GM13976 (cell line): ENCODE data around the gene LARP4B.

Experiments
- DNase-seq: peaks from one replicate; pipeline ENCODE4 v3.0.0; 2012; ENCODE audit warnings: low spot score
- in situ Hi-C: fragments of 300-500 bp; cut with MboI; formaldehyde crosslinking; loops from one replicate; pipeline ENCODE4 v1.12.0; 2022; ENCODE audit warnings: low sequenced_read_pairs, mixed read lengths, inconsistent platforms; ENCODE audit not compliant: unreplicated experiment
- TF ChIP-seq, protein P1 (sequence below): IDR thresholded peaks from 2 replicates; pipeline ENCODE4 v1.5.1; 2012; ENCODE audit warnings: borderline replicate concordance, mild to moderate bottlenecking; ENCODE audit not compliant: insufficient read depth; ENCODE audit errors: extremely low read depth, missing control alignments, control extremely low read depth

Gene LARP4B

GRCh38 chr10:876438-876837, 55.1 kb downstream of the LARP4B start:
- no peak for DNase-seq
- in situ Hi-C loops = no loop called here
- TF ChIP-seq, protein P1, sequence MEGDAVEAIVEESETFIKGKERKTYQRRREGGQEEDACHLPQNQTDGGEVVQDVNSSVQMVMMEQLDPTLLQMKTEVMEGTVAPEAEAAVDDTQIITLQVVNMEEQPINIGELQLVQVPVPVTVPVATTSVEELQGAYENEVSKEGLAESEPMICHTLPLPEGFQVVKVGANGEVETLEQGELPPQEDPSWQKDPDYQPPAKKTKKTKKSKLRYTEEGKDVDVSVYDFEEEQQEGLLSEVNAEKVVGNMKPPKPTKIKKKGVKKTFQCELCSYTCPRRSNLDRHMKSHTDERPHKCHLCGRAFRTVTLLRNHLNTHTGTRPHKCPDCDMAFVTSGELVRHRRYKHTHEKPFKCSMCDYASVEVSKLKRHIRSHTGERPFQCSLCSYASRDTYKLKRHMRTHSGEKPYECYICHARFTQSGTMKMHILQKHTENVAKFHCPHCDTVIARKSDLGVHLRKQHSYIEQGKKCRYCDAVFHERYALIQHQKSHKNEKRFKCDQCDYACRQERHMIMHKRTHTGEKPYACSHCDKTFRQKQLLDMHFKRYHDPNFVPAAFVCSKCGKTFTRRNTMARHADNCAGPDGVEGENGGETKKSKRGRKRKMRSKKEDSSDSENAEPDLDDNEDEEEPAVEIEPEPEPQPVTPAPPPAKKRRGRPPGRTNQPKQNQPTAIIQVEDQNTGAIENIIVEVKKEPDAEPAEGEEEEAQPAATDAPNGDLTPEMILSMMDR = no peak

- DNase-seq = no peak
- TF ChIP-seq, protein P1 = no peak
- in situ Hi-C loops = no loop called here
Observed at GRCh38 chr10:873020-873419, 58.5 kb downstream of the LARP4B start.

DNA sequence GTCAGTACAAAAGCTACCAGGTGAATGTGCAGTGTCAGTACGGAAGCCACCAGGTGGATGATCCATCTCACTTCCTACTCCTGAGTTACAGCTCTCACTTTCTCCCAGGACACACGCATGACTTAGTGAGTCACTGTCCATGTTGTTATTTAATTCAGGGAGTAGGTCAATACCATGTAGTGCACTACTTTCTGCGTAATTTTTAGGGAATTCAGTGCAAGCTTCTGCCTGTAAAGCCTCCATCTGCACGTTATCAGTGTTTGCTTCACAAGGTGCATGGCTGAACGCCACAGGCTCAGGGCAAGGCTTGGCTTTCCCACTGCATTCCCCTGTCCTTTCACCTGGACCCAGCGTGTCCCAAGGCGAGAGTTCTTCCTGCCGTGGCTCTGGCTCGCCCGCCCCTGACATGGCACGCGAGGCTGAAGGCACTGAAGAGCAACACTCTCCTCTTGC, 59.5 kb downstream of the LARP4B start:
- in situ Hi-C loops = no loop called here
- no peak for DNase-seq
- TF ChIP-seq, protein P1 = no peak

DNA sequence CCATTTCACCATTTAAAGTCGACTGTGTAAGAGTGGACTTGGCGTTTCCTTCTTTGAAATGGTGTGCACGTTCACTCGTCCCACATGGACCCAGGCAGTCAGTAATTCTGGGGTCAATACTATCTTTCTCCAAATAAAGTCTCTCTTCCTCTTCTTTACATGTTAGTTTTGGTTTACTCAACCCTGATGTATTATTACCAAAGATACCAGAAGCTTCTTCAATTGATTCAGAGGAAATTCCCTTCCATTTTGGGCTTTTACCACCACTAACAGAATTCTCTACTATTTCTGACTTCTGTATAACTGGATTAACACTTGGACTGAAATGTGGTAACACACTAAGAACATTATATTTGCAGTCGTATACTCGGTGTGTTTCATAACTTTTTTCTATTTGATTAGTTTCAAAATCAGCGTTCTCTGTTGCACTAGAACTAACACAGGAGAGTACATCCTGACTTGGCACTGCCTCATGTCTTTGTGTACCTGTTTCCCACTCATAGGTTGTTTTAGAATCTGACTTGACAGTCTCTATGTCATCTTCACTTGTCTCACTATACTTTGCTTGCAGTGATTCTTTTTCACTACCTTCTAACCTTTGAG, 60.8 kb downstream of the LARP4B start:
- in situ Hi-C loops = no loop called here
- DNase-seq = no peak
- TF ChIP-seq, protein P1 = no peak

GRCh38 chr10:869171-869570, 62.3 kb downstream of the LARP4B start:
- in situ Hi-C loops = no loop called here
- TF ChIP-seq, protein P1 = no peak
- no peak for DNase-seq

DNA sequence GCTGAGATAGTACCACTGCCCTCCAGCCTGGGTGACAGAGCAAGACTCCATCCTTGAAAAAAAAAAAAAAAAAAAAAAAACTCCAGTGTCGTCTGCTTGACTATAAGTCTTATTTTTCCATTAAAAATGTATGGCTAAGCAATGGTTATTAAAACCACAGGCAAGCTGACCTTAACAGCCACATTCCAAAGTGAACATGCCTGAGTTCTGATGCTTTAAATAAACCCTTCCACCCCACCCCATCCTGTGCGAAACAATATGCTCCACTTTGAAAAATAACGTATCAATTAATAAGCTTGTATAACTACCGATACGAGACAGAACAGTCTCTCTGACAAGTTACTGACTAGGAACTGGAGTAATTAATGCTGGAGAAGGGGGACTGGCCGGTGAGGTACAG, 63.7 kb downstream of the LARP4B start:
- TF ChIP-seq, protein P1 = no peak
- in situ Hi-C loops = no loop called here
- no peak for DNase-seq
